Urinary bladder (tissue), 4 donors: Measurements from ENCODE around the gene GCLC. TPM values are rescaled to one million over a fixed set of nuclear protein-coding genes. Genes with fewer than 3 reads are reported as not detected.
"Not testable (repeated sequence)": the region's sequence is repeated elsewhere in the genome, so short reads cannot be mapped to it uniquely, and the experiment has no call there.

Source experiments
- DNase-seq: peaks from one replicate; pipeline ENCODE4 v3.0.0-alpha.2; 2015; ENCODE audit errors: extremely low spot score
- H3K27ac ChIP-seq: one replicate; pipeline ENCODE4 v1.5.1; 2013; ENCODE audit warnings: low read depth, mild to moderate bottlenecking, moderate library complexity
- H3K36me3 ChIP-seq: one replicate; pipeline ENCODE4 v1.6.1; 2013; ENCODE audit warnings: mild to moderate bottlenecking, moderate library complexity; ENCODE audit not compliant: insufficient read depth
- H3K4me1 ChIP-seq: one replicate; pipeline ENCODE4 v1.6.1; 2013; ENCODE audit warnings: mild to moderate bottlenecking, moderate library complexity; ENCODE audit not compliant: insufficient read depth
- H3K4me3 ChIP-seq: one replicate; pipeline ENCODE4 v1.5.1; 2013; ENCODE audit warnings: low read depth, low read length
- WGBS: extraction: QIAGEN DNeasy Blood & Tissue Kit; methylation state at CpG from one replicate; pipeline ENCODE4 v1.1.7; 2013; 5-methylcytosine and 5-hydroxymethylcytosine counted together
- polyA plus RNA-seq: library from polyadenylated mRNA; stranded (reverse); fragments of 200-250 nt; gene quantifications from one replicate; pipeline ENCODE4 v1.2.3, GENCODE V29; 2013
- total RNA-seq: library from RNA; depleted of rRNA; stranded (reverse); fragments of >200 nt; gene quantifications from one replicate; pipeline ENCODE4 v1.2.3, GENCODE V29; 2014
- donor health status: healthy with polysubstance abuse.
- donor health status: healthy.

The GCLC gene
- total and polyA plus RNA-seq, 2 donors: 34.1 to 98.8 TPM

- no peak for DNase-seq
- WGBS: 31% methylated on average over 9 of the region's 9 CpGs
- Histone ChIP-seq H3K4me3 (no peak overlapping the region), H3K36me3 (no peaks in the 10 kb centered on the region), H3K4me1 (no peaks in the 10 kb centered on the region), H3K27ac (no peak overlapping the region)
Measured at GRCh38 chr6:53484476-53485280, 60.2 kb downstream of the GCLC start.

- Histone ChIP-seq H3K4me1 (no peaks in the 10 kb centered on the region), H3K36me3 (no peaks in the 10 kb centered on the region), H3K27ac (no peak overlapping the region), H3K4me3 (no peak overlapping the region)
- no peak for DNase-seq
- 63% methylated on average over 10 of the region's 10 CpGs for WGBS
Measured at GRCh38 chr6:53483423-53484353, 61.2 kb downstream of the GCLC start.

- no peak overlapping the region for H3K27ac ChIP-seq
- H3K36me3 ChIP-seq: no peaks in the 10 kb centered on the region
- WGBS: 73% methylated on average over 2 of the region's 2 CpGs
- H3K4me1 ChIP-seq: no peaks in the 10 kb centered on the region
- DNase-seq: no peak
- no peak overlapping the region for H3K4me3 ChIP-seq
Measured at GRCh38 chr6:53481323-53481722, 63.6 kb downstream of the GCLC start.

- not testable (repeated sequence) for H3K36me3 ChIP-seq, H3K27ac ChIP-seq, H3K4me1 ChIP-seq, H3K4me3 ChIP-seq, DNase-seq
- WGBS: 91% methylated on average over 4 of the region's 4 CpGs
Measured at GRCh38 chr6:53480774-53481173, 64.1 kb downstream of the GCLC start.

GRCh38 chr6:53479871-53480270 lies 65.0 kb downstream of the GCLC start:
- DNase-seq: no peak
- no peaks in the 10 kb centered on the region for H3K4me1 ChIP-seq
- H3K36me3 ChIP-seq: no peaks in the 10 kb centered on the region
- no peak overlapping the region for H3K4me3 ChIP-seq
- 86% methylated on average over 1 of the region's 1 CpG for WGBS
- H3K27ac ChIP-seq: no peak overlapping the region

- no peak for DNase-seq
- no peak overlapping the region for H3K4me3 ChIP-seq
- H3K36me3 ChIP-seq: no peaks in the 10 kb centered on the region
- WGBS: 94% methylated on average over 1 of the region's 1 CpG
- H3K27ac ChIP-seq: no peak overlapping the region
- H3K4me1 ChIP-seq: no peaks in the 10 kb centered on the region
Measured at GRCh38 chr6:53476964-53477363, 67.9 kb downstream of the GCLC start.

GRCh38 chr6:53474010-53474409 lies 70.9 kb downstream of the GCLC start:
- Histone ChIP-seq H3K36me3 (no peaks in the 10 kb centered on the region), H3K4me3 (no peak overlapping the region), H3K4me1 (no peaks in the 10 kb centered on the region), H3K27ac (no peak overlapping the region)
- 77% methylated on average over 2 of the region's 2 CpGs for WGBS
- DNase-seq: no peak

GRCh38 chr6:53469163-53469562 lies 75.7 kb downstream of the GCLC start:
- Histone ChIP-seq H3K36me3 (no peaks in the 10 kb centered on the region), H3K4me3 (no peak overlapping the region), H3K27ac (no peak overlapping the region), H3K4me1 (no peaks in the 10 kb centered on the region)
- DNase-seq: no peak
- WGBS: 54% methylated on average over 1 of the region's 1 CpG

GRCh38 chr6:53466257-53466656 lies 78.6 kb downstream of the GCLC start:
- Histone ChIP-seq H3K4me3 (no peak overlapping the region), H3K36me3 (no peaks in the 10 kb centered on the region), H3K27ac (no peak overlapping the region), H3K4me1 (no peaks in the 10 kb centered on the region)
- no peak for DNase-seq
- 18% methylated on average over 1 of the region's 1 CpG for WGBS

- Histone ChIP-seq H3K4me1 (no peaks in the 10 kb centered on the region), H3K27ac (no peak overlapping the region), H3K36me3 (no peaks in the 10 kb centered on the region), H3K4me3 (no peak overlapping the region)
- 79% methylated on average over 5 of the region's 5 CpGs for WGBS
- DNase-seq: no peak
Measured at GRCh38 chr6:53465732-53466131, 79.2 kb downstream of the GCLC start.

GRCh38 chr6:53464927-53465460 lies 79.9 kb downstream of the GCLC start:
- WGBS: 72% methylated on average over 7 of the region's 7 CpGs

GRCh38 chr6:53464483-53464882 lies 80.4 kb downstream of the GCLC start:
- Histone ChIP-seq H3K4me1 (no peaks in the 10 kb centered on the region), H3K27ac (no peak overlapping the region), H3K36me3 (no peaks in the 10 kb centered on the region), H3K4me3 (no peak overlapping the region)
- 77% methylated on average over 5 of the region's 5 CpGs for WGBS
- no peak for DNase-seq

More at GRCh38 chr6:53464927-53465460, 79.9 kb downstream of the GCLC start:
- DNase-seq: no peak
- no peak overlapping the region for H3K27ac ChIP-seq
- H3K36me3 ChIP-seq: no peaks in the 10 kb centered on the region
- H3K4me1 ChIP-seq: no peaks in the 10 kb centered on the region
- H3K4me3 ChIP-seq: no peak overlapping the region

GRCh38 chr6:53461696-53462095 lies 83.2 kb downstream of the GCLC start:
- Histone ChIP-seq H3K36me3 (no peaks in the 10 kb centered on the region), H3K4me1 (no peaks in the 10 kb centered on the region), H3K27ac (no peak overlapping the region), H3K4me3 (no peak overlapping the region)
- WGBS: 48% methylated on average over 5 of the region's 5 CpGs
- DNase-seq: no peak
